HEK293 (cell line): Measurements from ENCODE around the gene TRAF5.

ENCODE experiments used
- CTCF ChIA-PET: fragments of 350-600 bp; formaldehyde crosslinking; extraction: SDS; loops from one replicate; lab custom pipeline; 2021; ENCODE audit warnings: antibody characterized with exemption; lab: Yijun Ruan, JAX
- POLR2A ChIA-PET: fragments of 300-600 bp; formaldehyde crosslinking; extraction: SDS; loops from one replicate; lab custom pipeline; 2020; ENCODE audit warnings: antibody characterized with exemption, inconsistent platforms; lab: Yijun Ruan, JAX
- H3K27ac ChIP-seq: fragments of 200-500 bp; sonication (Bioruptor generic); 2 replicates; pipeline ENCODE4 v1.5.1; 2014; ENCODE audit warnings: low read depth, low read length, control low read depth, inconsistent platforms; ENCODE audit errors: extremely low read depth
- H3K36me3 ChIP-seq, 2 experiments: fragments of 200-500 bp in 1 of 2; sonication (Bioruptor generic) in 1 of 2; 1 replicate in 1 of 2; 2 replicates in 1 of 2; pipeline ENCODE4 v1.5.1; 2014 to 2017; ENCODE audit warnings: inconsistent platforms in 2 of 2, low read length in 2 of 2; ENCODE audit not compliant: control insufficient read depth in 2 of 2, insufficient read depth in 1 of 2
- H3K4me1 ChIP-seq: fragments of 200-500 bp; sonication (Bioruptor generic); 2 replicates; pipeline ENCODE4 v1.5.1; 2014; ENCODE audit warnings: mild to moderate bottlenecking, low read length, inconsistent platforms; ENCODE audit not compliant: control insufficient read depth, insufficient read depth
- H3K4me3 ChIP-seq: 2 replicates; pipeline ENCODE4 v1.5.1; 2011; ENCODE audit warnings: low read depth, mild to moderate bottlenecking, control low read depth, low read length, moderate library complexity
- H3K9me3 ChIP-seq: fragments of 200-500 bp; sonication (Bioruptor generic); 2 replicates; pipeline ENCODE4 v1.5.1; 2014; ENCODE audit warnings: low read depth, low read length, inconsistent platforms; ENCODE audit not compliant: control insufficient read depth, insufficient read depth
- HOXD13 ChIP-seq: sonication (generic); formaldehyde crosslinking; IDR thresholded peaks from 2 replicates; pipeline ENCODE4 v1.8.0; 2022; ENCODE audit warnings: missing genetic modification reagents, borderline replicate concordance
- PATZ1 ChIP-seq: fragments of 450-650 bp; formaldehyde crosslinking; IDR thresholded peaks from 2 replicates; pipeline ENCODE4 v1.5.1; 2016; ENCODE audit warnings: missing biosample characterization, missing genetic modification characterization
- SCRT1 ChIP-seq: fragments of 450-650 bp; formaldehyde crosslinking; IDR thresholded peaks from 2 replicates; pipeline ENCODE4 v1.5.1; 2016; ENCODE audit warnings: missing biosample characterization, missing genetic modification characterization, borderline replicate concordance
- ZFHX2 ChIP-seq: fragments of 450-650 bp; formaldehyde crosslinking; conservative IDR thresholded peaks from 2 replicates; pipeline ENCODE4 v1.5.1; 2016; ENCODE audit warnings: missing biosample characterization, missing genetic modification characterization
- ZFP69B ChIP-seq: fragments of 450-650 bp; formaldehyde crosslinking; IDR thresholded peaks from 2 replicates; pipeline ENCODE4 v1.5.1; 2016; ENCODE audit warnings: missing biosample characterization, missing genetic modification characterization
- ZNF112 ChIP-seq: fragments of 450-650 bp; formaldehyde crosslinking; IDR thresholded peaks from 2 replicates; pipeline ENCODE4 v1.5.0; 2017; ENCODE audit warnings: missing biosample characterization, missing genetic modification characterization
- ZNF146 ChIP-seq: fragments of 450-650 bp; formaldehyde crosslinking; IDR thresholded peaks from 2 replicates; pipeline ENCODE4 v1.5.1; 2016; ENCODE audit warnings: missing biosample characterization, missing genetic modification characterization
- ZNF19 ChIP-seq: fragments of 450-650 bp; formaldehyde crosslinking; IDR thresholded peaks from 2 replicates; pipeline ENCODE4; 2016; ENCODE audit warnings: missing biosample characterization, missing genetic modification characterization, low read depth
- ZNF248 ChIP-seq: fragments of 450-650 bp; formaldehyde crosslinking; IDR thresholded peaks from 2 replicates; pipeline ENCODE4 v1.5.1; 2017; ENCODE audit warnings: missing biosample characterization, missing genetic modification characterization
- ZNF366 ChIP-seq: fragments of 450-650 bp; formaldehyde crosslinking; conservative IDR thresholded peaks from 2 replicates; pipeline ENCODE4 v1.5.1; 2016; ENCODE audit warnings: missing biosample characterization, missing genetic modification characterization
- ZNF560 ChIP-seq: fragments of 450-650 bp; formaldehyde crosslinking; IDR thresholded peaks from 2 replicates; pipeline ENCODE4 v1.5.1; 2017; ENCODE audit warnings: missing biosample characterization, missing genetic modification characterization, borderline replicate concordance
- ZNF610 ChIP-seq: fragments of 450-650 bp; formaldehyde crosslinking; IDR thresholded peaks from 2 replicates; pipeline ENCODE4 v1.5.1; 2016; ENCODE audit warnings: missing biosample characterization, missing genetic modification characterization, borderline replicate concordance
- ZNF677 ChIP-seq: fragments of 450-650 bp; IDR thresholded peaks from 2 replicates; pipeline ENCODE4 v1.5.0; 2018; ENCODE audit warnings: missing biosample characterization, mild to moderate bottlenecking, missing genetic modification characterization, moderate library complexity
- ZNF701 ChIP-seq: fragments of 450-650 bp; formaldehyde crosslinking; IDR thresholded peaks from 2 replicates; pipeline ENCODE4 v1.5.1; 2016; ENCODE audit warnings: missing biosample characterization, missing genetic modification characterization
- ZNF747 ChIP-seq: fragments of 450-650 bp; formaldehyde crosslinking; IDR thresholded peaks from 2 replicates; pipeline ENCODE4 v1.5.1; 2016; ENCODE audit warnings: missing biosample characterization, missing genetic modification characterization
- TF ChIP-seq, protein P1 (sequence below): fragments of 450-650 bp; formaldehyde crosslinking; IDR thresholded peaks from 2 replicates; pipeline ENCODE4 v1.5.1; 2016; ENCODE audit warnings: missing biosample characterization, missing genetic modification characterization
- TF ChIP-seq, protein P2 (sequence below): fragments of 450-650 bp; formaldehyde crosslinking; IDR thresholded peaks from 2 replicates; pipeline ENCODE4 v1.5.1; 2017; ENCODE audit warnings: missing biosample characterization, missing genetic modification characterization

TRAF5 gene

DNA sequence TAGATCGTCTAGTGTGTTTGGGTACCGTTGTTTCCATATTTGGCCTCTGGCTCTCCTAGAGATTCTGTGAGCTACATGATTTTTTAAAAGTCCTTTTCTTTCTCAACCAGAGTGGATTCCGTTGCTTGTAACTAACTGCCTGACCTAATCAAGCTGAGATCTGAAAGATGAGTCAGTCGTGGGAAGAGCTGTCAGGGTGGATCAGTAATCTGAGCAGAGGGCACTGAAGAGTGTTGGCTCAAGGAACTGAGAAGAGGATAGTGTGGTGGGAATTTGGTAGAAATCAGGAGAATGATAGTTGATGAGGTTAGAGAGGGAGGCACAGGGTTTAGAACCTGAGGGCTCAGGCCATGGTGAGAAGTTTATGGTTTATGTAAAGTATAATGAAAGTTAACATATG lies 52.2 kb downstream of the TRAF5 start:
- ChIA-PET POLR2A (no interaction called here), CTCF (interaction anchor here (0.6 to 0.7 kb wide), 2 partner anchors 1026 to 1743 kb away, joined by 3 read pairs; no protein-coding TSS in a partner anchor)
- peaks cover 0 to 13% of the 10 kb centered on the region in 2 experiments; a peak in 1 of 3 replicates for H3K36me3 ChIP-seq
- H3K27ac ChIP-seq: no peak overlapping the region
- H3K4me3 ChIP-seq: no peak overlapping the region
- no peaks in the 10 kb centered on the region for H3K9me3 ChIP-seq
- H3K4me1 ChIP-seq: no peaks in the 10 kb centered on the region
- TF ChIP-seq ZNF747 (tag by site-specific recombination): no peak
- no peak for TF ChIP-seq ZNF112 (tag by site-specific recombination)
- TF ChIP-seq ZNF366 (tag by site-specific recombination): peak; percentile 19; the same call in 1 of the 2 replicates

DNA sequence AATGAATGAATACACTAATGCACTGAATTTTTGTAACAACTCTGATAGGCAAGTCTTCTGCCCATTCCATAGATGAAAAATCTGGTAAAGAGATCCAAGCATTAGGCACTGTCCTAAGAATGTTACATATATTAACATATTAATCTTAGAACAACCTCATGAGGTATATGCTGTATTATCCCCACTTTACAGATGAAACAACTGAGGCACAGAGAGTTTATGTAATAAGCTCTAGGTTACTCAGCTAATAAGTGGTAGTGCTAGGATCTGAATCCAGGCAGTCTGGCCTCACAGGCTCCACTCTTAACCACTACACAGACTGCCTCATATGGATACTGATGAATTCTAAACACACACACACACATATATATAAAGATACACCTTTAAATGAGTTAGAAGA lies 52.8 kb downstream of the TRAF5 start:
- ChIA-PET CTCF (interaction anchor here (0.6 kb wide), 2 partner anchors 72 to 496 kb away, joined by 3 to 4 read pairs; no protein-coding TSS in a partner anchor), POLR2A (no interaction called here)
- H3K4me1 ChIP-seq: no peaks in the 10 kb centered on the region
- H3K27ac ChIP-seq: no peak overlapping the region
- no peaks in the 10 kb centered on the region for H3K9me3 ChIP-seq
- TF ChIP-seq ZFHX2 (tag by site-specific recombination): no peak
- no peak for TF ChIP-seq ZNF146 (tag by site-specific recombination)
- no peak for TF ChIP-seq ZNF610 (tag by site-specific recombination)
- no peak for TF ChIP-seq HOXD13
- no peak for TF ChIP-seq ZNF701
- no peak for TF ChIP-seq SCRT1
- TF ChIP-seq ZNF560 (tag by site-specific recombination): no peak
- H3K4me3 ChIP-seq: no peak overlapping the region
- peaks cover 0 to 7% of the 10 kb centered on the region in 2 experiments; a peak in 1 of 3 replicates for H3K36me3 ChIP-seq

DNA sequence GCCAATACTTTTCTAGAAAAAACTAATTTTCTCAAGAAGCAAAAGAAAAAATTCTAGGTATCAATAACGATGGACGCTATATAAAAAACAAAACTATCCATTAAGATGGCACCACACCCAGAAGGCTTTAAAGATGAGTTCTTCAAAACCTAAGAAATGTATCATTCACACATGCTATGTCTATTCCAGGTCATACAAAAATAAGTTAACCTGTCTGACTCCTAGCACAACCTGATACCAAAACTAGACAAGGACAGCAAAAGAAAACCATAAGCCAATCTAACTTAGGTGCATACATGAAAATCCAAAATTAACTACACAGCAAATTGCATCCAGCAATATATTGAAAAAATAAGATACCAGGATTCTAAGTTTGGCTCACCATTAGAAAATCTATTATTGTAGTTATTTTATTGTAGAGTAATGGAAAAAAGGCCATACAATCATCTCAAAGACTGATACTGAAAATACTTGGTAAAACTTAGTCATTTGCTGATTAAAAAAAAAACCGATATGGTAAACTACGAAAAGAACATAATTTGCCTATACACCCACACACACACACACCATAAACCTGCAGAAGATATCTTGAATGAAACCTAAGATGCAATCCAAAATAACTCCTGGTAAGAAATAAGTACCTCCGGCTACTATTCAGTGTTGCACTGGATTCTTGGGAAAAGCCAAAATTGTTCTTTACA lies 55.0 kb downstream of the TRAF5 start:
- Histone ChIP-seq H3K4me1 (no peaks in the 10 kb centered on the region), H3K36me3 (no peaks in the 10 kb centered on the region), H3K9me3 (no peaks in the 10 kb centered on the region), H3K27ac (no peak overlapping the region), H3K4me3 (no peak overlapping the region)
- TF ChIP-seq ZFHX2 (tag by site-specific recombination) (peak; percentile 58), ZFP69B (tag by site-specific recombination) (no peak), PATZ1 (tag by site-specific recombination) (no peak), ZNF677 (no peak), ZNF19 (tag by site-specific recombination) (no peak), ZNF248 (tag by site-specific recombination) (no peak), ZNF610 (tag by site-specific recombination) (no peak)
- TF ChIP-seq, protein P1, sequence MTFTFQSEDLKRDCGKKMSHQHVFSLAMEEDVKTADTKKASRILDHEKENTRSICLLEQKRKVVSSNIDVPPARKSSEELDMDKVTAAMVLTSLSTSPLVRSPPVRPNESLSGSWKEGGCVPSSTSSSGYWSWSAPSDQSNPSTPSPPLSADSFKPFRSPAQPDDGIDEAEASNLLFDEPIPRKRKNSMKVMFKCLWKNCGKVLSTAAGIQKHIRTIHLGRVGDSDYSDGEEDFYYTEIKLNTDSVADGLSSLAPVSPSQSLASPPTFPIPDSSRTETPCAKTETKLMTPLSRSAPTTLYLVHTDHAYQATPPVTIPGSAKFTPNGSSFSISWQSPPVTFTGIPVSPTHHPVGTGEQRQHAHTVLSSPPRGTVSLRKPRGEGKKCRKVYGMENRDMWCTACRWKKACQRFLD (tag by site-specific recombination): no peak
- TF ChIP-seq, protein P2, sequence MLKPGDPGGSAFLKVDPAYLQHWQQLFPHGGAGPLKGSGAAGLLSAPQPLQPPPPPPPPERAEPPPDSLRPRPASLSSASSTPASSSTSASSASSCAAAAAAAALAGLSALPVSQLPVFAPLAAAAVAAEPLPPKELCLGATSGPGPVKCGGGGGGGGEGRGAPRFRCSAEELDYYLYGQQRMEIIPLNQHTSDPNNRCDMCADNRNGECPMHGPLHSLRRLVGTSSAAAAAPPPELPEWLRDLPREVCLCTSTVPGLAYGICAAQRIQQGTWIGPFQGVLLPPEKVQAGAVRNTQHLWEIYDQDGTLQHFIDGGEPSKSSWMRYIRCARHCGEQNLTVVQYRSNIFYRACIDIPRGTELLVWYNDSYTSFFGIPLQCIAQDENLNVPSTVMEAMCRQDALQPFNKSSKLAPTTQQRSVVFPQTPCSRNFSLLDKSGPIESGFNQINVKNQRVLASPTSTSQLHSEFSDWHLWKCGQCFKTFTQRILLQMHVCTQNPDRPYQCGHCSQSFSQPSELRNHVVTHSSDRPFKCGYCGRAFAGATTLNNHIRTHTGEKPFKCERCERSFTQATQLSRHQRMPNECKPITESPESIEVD (tag by site-specific recombination): peak; percentile 24; the same call in 1 of the 2 replicates
- POLR2A ChIA-PET: interaction anchor here (1.2 kb wide), 1 partner anchor 98 kb away, joined by 6 read pairs; no protein-coding TSS in a partner anchor
- CTCF ChIA-PET: interaction anchor here (0.7 to 1.3 kb wide), 2 partner anchors 134 to 978 kb away, joined by 3 read pairs; no protein-coding TSS in a partner anchor
